NB4 (cell line): ENCODE data around the gene NACC2.

Experiments
- MYC ChIP-seq: IDR thresholded peaks from 2 replicates; pipeline ENCODE4 v1.6.1; 2011; ENCODE audit warnings: low read depth, low read length
- POLR2A ChIP-seq: IDR thresholded peaks from 2 replicates; pipeline ENCODE4 v1.6.1; 2011; ENCODE audit warnings: mild to moderate bottlenecking; ENCODE audit not compliant: insufficient read length; ENCODE audit errors: extremely low read depth
- TF ChIP-seq, protein P1 (sequence below): IDR thresholded peaks from one replicate; pipeline ENCODE4 v1.5.1; 2012; ENCODE audit warnings: low read depth, low read length
- TF ChIP-seq, protein P2 (sequence below): IDR thresholded peaks from 2 replicates; pipeline ENCODE4 v1.6.1; 2011; ENCODE audit warnings: low read depth, low read length

DNA sequence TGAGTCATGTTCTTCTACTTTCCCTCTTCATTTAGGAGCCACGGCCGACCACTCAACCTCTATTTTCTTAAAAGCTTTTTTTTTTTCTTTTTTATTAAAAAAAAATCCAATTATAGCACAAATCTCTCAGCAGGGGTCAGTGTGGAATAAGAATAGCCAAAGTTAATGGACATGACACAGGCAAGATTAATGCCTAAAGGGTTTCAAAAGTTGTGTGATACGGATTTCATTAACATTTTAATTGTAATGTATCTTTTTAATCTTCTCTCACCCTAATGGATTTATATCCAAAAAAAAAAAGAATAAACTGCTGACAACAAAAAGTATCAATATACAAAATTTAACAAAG lies 5.4 kb downstream of the NACC2 start:
- TF ChIP-seq, protein P1, sequence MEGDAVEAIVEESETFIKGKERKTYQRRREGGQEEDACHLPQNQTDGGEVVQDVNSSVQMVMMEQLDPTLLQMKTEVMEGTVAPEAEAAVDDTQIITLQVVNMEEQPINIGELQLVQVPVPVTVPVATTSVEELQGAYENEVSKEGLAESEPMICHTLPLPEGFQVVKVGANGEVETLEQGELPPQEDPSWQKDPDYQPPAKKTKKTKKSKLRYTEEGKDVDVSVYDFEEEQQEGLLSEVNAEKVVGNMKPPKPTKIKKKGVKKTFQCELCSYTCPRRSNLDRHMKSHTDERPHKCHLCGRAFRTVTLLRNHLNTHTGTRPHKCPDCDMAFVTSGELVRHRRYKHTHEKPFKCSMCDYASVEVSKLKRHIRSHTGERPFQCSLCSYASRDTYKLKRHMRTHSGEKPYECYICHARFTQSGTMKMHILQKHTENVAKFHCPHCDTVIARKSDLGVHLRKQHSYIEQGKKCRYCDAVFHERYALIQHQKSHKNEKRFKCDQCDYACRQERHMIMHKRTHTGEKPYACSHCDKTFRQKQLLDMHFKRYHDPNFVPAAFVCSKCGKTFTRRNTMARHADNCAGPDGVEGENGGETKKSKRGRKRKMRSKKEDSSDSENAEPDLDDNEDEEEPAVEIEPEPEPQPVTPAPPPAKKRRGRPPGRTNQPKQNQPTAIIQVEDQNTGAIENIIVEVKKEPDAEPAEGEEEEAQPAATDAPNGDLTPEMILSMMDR = no peak
- no peak for TF ChIP-seq MYC
- TF ChIP-seq, protein P2, sequence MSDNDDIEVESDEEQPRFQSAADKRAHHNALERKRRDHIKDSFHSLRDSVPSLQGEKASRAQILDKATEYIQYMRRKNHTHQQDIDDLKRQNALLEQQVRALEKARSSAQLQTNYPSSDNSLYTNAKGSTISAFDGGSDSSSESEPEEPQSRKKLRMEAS = no peak
- TF ChIP-seq POLR2A = no peak
